ENCODE data around the gene CCDC102B. TPM values are rescaled to one million over a fixed set of nuclear protein-coding genes. Genes with fewer than 3 reads are reported as not detected.
"Not testable (repeated sequence)": the region's sequence is repeated elsewhere in the genome, so short reads cannot be mapped to it uniquely, and the experiment has no call there.

CCDC102B gene
- total RNA-seq, 1 donor = 3.1 TPM

DNA sequence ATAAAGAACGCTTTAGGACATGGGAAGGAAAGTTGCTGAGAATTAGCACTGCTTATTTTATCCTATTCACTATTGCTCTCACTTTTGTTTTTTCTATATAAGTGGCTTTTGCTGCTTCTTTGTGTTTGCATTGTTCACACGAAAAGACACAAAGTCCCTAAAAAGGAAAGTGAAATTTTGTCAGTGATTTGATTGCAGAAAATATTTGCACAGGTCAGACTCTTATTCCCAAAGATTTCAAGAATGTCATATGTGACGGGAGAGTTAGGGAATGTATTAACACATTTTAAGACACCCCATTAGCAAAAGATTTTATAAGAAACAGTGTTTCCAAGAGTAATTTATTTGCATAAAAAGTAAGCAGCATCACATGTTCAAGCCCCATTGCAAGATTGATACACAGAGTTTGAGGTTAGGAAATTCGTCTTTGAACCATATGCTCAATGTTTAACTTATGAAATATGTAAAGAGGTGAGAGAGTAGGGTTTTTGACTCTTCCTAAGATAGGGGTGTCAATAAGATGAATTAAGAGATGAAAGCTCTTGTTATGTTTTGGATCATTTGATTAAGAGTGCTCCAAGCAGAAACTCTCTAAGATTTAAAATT, 57.0 kb downstream of the CCDC102B start:
- TF ChIP-seq, protein P1, sequence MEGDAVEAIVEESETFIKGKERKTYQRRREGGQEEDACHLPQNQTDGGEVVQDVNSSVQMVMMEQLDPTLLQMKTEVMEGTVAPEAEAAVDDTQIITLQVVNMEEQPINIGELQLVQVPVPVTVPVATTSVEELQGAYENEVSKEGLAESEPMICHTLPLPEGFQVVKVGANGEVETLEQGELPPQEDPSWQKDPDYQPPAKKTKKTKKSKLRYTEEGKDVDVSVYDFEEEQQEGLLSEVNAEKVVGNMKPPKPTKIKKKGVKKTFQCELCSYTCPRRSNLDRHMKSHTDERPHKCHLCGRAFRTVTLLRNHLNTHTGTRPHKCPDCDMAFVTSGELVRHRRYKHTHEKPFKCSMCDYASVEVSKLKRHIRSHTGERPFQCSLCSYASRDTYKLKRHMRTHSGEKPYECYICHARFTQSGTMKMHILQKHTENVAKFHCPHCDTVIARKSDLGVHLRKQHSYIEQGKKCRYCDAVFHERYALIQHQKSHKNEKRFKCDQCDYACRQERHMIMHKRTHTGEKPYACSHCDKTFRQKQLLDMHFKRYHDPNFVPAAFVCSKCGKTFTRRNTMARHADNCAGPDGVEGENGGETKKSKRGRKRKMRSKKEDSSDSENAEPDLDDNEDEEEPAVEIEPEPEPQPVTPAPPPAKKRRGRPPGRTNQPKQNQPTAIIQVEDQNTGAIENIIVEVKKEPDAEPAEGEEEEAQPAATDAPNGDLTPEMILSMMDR (IDR thresholded peaks at IDR 0.05; ENCODE audit: insufficient read depth, low read length) = no peak
- DNase-seq (ENCODE audit: low read depth) = no peak
- H3K4me3 ChIP-seq (ENCODE audit: low read depth, low read length) = no peak overlapping the region

DNA sequence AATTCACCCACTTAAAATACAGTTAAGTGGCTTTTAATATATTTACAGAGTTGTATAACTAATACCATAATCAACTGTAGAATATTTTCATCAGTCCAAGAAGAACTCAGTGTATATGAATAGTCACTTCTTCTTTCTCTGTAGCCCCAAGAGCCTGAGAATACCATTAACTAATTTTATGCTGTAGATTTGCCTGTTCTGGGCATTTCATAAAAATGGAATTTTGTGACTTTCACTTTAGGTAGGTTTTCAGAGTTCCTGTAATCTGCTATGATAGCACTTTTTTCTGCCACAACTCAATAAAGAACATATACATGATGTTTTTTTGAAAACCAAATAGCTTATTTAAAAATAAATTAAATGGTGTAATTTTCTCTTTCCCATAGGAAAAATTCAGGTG, 57.6 kb downstream of the CCDC102B start:
- no peak overlapping the region for H3K4me3 ChIP-seq (ENCODE audit: low read depth, low read length)
- TF ChIP-seq, protein P1 (IDR thresholded peaks at IDR 0.05; ENCODE audit: insufficient read depth, low read length) = no peak
- no peak for DNase-seq (ENCODE audit: low read depth)

DNA sequence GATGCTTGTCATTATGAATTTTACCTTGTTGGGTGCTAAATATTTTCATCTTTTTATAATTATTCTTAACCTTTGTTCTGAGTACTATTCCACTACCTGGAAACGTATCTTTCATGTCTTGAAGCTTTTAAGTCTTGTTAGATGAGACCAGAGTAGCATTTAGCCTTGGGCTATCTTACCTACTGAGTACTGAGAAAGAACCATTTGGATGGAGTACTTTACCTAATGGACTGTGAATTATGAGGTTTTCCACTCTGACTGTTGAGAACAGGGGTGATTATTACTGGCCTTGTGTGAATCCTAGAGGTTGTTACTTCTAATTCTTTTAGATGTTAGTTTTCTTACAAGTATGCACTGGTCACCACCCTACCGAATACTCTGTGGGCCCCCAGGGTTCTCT, 63.5 kb downstream of the CCDC102B start:
- DNase-seq (ENCODE audit: low read depth) = no peak
- TF ChIP-seq, protein P1 (IDR thresholded peaks at IDR 0.05; ENCODE audit: insufficient read depth, low read length) = no peak

DNA sequence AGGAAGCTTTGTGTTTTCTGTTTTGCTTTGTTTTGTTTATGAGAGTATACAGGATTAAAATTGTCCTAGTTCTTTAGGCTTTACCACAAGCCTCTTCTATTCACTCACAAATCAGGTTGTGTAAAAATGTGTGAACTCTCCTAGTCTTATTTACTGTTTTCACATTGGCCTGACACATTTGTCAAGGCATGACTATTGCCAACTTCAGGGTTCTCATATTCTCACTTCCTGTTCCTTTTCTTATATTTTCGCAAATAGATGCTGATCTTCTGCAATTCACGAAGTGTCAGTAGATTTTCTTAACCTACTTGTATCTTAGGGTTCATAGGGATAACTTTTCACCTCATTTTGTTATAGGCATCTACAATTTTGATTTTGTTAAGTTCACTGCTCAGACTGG, 67.1 kb downstream of the CCDC102B start:
- TF ChIP-seq, protein P1 (IDR thresholded peaks at IDR 0.05; ENCODE audit: insufficient read depth, low read length) = no peak
- no peak for DNase-seq (ENCODE audit: low read depth)

More for the DNA sequence above, 63.5 kb downstream of the CCDC102B start:
- H3K4me3 ChIP-seq (ENCODE audit: low read depth, low read length) = no peak overlapping the region

DNA sequence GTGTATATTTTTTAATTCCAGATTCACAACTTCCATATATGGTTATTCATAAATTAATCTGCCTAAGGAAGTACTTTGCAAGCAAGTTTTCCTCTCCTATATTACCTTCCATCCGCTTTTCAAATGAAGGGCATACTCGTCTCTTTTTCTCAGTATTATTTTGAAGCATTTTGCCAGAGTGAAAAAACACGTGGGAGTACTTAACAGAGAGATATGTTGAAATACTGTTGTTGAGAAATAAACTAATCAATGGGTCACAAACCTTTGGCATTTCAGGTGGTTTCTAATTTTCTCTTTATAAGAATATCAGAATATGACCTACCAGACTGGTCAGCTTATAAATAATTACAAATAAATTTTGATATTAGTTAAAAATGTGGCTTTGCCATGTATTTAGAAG, 67.6 kb downstream of the CCDC102B start:
- no peak for DNase-seq (ENCODE audit: low read depth)
- TF ChIP-seq, protein P1 (IDR thresholded peaks at IDR 0.05; ENCODE audit: insufficient read depth, low read length) = no peak
- H3K4me3 ChIP-seq (ENCODE audit: low read depth, low read length) = no peak overlapping the region

More for the DNA sequence above, 67.1 kb downstream of the CCDC102B start:
- H3K4me3 ChIP-seq (ENCODE audit: low read depth, low read length) = no peak overlapping the region

DNA sequence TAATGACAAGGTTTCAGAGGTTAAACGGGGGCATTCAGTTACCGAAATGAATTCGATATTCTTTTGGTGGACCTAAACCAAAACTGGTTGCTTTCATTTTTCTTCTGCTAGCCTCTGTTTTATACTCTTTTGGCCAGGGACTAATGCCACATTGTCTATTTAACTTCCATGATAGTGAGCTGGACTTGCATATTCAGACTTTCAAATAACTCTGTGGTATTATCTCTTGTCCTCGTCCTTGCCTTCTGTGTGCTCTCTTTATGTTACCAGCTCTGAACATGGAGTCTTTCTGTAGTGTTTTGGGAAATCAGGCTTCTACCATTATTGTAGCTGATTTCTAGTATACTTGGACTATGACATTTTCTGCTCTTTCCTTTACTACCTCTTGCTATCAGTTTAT, 75.1 kb downstream of the CCDC102B start:
- no peak for DNase-seq (ENCODE audit: low read depth)
- no peak overlapping the region for H3K4me3 ChIP-seq (ENCODE audit: low read depth, low read length)
- TF ChIP-seq, protein P1 (IDR thresholded peaks at IDR 0.05; ENCODE audit: insufficient read depth, low read length) = no peak

DNA sequence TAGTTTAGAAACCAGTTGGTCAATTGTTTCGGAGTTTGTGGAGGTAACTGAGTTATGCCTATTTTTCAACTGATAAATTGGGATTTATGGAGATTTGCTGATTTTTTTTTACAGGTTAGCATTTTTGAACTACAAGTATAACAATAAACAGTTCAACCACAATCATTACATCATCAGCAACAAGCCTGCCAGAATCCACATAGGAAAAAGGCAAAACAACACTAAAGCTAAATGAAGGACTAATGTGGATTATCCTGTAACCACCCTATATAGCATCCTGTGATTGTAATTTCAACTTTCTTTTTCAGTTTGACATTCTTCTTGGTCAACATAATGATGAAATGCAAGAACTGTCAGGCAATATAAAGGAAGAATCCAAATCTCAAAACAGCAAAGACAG, 76.5 kb downstream of the CCDC102B start:
- TF ChIP-seq, protein P1 (IDR thresholded peaks at IDR 0.05; ENCODE audit: insufficient read depth, low read length) = no peak
- peak; percentile 4 for DNase-seq (ENCODE audit: low read depth)
- H3K4me3 ChIP-seq (ENCODE audit: low read depth, low read length) = no peak overlapping the region

DNA sequence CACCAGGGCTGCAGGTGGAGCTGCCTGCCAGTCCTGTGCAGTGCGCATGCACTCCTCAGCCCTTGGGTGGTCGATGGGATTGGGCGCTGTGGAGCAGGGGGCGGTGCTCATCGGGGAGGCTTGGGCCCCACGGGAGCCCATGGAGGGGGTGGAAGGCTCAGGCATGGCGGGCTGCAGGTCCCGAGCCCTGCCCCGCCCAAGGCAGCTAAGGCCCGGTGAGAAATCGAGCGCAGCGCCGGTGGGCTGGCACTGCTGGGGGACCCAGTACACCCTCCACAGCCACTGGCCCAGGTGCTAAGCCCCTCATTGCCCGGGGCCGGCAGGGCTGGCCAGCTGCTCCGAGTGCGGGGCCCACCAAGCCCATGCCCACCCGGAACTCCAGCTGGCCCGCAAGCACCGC, 82.1 kb downstream of the CCDC102B start:
- not testable (repeated sequence) for DNase-seq (ENCODE audit: low read depth); H3K4me3 ChIP-seq (ENCODE audit: low read depth, low read length)
